ENCODE data around the gene DPCD.

DPCD gene

DNA sequence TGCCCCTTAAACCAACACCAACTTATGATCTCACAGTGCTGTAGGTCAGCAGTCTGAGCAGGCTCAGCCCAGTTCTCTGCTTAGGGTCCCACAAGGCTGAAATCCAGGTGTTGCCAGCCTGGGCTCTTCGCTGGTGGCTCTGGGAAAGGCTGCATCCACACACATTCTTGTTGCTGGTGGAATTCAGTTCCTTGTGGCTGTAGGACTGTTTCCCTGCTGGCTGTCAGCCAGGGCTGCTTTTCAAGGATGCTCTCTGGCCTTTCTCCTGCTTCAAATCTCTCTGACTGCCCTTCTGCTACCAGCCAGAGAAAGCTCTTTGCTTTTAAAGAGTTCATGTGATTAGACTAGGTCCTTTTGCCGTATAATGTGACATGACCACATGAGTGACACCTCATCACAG lies 15.3 kb upstream of the DPCD start:
- ATAC-seq (ENCODE audit: insufficient read depth, low read depth), result no peak
- no peak for DNase-seq
- Histone ChIP-seq H3K79me2 (ENCODE audit: insufficient read depth, low read length) (no peaks in the 10 kb centered on the region), H3K4me1 (ENCODE audit: insufficient read depth, low read length) (peaks cover 16% of the 10 kb centered on the region), H3K4me3 (ENCODE audit: low read depth in 1 of 2, low read length in 2 of 2) (no peak overlapping the region), H3K27me3 (ENCODE audit: insufficient read depth, low read length, poor library complexity) (no peaks in the 10 kb centered on the region), H3K36me3 (ENCODE audit: insufficient read depth, low read length) (no peaks in the 10 kb centered on the region), H3K4me2 (ENCODE audit: insufficient read depth, low read length) (no peak overlapping the region), H2AFZ (ENCODE audit: low read depth, low read length) (no peak overlapping the region), H3K9ac (ENCODE audit: low read depth, low read length) (no peak overlapping the region), H3K9me3 (ENCODE audit: insufficient read depth, low read length, severe bottlenecking) (no peaks in the 10 kb centered on the region), H3K27ac (ENCODE audit: low read length) (no peak overlapping the region), H4K20me1 (ENCODE audit: insufficient read depth, low read length) (0 out of 2 replicates have a peak, but pooled peaks cover 5% of the 10 kb centered on the region)
- TF ChIP-seq, protein P1, sequence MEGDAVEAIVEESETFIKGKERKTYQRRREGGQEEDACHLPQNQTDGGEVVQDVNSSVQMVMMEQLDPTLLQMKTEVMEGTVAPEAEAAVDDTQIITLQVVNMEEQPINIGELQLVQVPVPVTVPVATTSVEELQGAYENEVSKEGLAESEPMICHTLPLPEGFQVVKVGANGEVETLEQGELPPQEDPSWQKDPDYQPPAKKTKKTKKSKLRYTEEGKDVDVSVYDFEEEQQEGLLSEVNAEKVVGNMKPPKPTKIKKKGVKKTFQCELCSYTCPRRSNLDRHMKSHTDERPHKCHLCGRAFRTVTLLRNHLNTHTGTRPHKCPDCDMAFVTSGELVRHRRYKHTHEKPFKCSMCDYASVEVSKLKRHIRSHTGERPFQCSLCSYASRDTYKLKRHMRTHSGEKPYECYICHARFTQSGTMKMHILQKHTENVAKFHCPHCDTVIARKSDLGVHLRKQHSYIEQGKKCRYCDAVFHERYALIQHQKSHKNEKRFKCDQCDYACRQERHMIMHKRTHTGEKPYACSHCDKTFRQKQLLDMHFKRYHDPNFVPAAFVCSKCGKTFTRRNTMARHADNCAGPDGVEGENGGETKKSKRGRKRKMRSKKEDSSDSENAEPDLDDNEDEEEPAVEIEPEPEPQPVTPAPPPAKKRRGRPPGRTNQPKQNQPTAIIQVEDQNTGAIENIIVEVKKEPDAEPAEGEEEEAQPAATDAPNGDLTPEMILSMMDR (IDR thresholded peaks at IDR 0.05; ENCODE audit: borderline replicate concordance, extremely low read depth, low read length, poor library complexity, severe bottlenecking), result no peak
- no peak for TF ChIP-seq EZH2 (IDR thresholded peaks at IDR 0.05; ENCODE audit: borderline replicate concordance, low read depth, low read length, severe bottlenecking)

DNA sequence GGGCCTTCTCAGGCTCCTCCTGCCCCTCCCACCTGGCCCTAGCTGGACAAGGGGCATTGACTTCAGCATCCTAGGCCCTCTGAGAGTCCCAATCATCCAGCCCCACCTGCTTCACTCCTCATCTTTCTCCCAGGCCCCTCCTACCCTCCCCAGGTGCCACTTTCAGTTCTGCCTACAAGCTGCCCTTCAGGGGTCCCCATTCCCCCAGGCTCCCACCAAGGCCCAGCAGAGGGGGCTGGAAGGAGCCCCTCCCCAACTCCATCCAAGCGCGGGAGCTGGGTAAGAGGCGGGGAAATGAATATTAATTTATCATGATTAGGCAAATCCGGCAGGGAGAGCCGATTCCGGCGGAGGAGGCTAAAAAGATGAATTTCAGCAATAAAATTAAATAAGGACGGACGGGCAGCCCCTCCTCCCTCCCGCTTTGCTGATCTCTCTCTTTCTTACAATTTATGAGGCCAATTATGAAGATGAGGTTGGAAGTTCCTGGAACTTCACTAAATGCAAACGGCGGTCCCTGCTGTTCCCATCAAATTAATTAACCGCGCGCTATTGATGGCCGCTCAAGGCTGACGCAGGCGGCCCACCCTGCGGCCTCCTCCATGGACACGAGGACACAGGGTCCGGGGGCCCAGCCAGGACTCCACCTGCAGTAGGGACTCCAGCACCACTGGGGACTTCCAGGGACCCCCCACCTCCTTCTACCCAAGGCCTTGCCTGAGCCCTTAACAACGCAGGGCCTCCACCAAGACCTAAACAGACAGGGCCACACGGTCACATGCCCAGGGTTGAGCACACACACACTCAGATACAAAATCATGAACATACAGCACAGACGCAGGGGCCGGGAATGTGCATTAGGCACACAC lies 14.0 kb upstream of the DPCD start:
- Histone ChIP-seq H2AFZ (ENCODE audit: low read depth, low read length) (no peak overlapping the region), H3K4me1 (ENCODE audit: insufficient read depth, low read length) (peaks cover 16% of the 10 kb centered on the region), H3K4me3 (ENCODE audit: low read depth in 1 of 2, low read length in 2 of 2) (no peak overlapping the region), H3K27ac (ENCODE audit: low read length) (no peak overlapping the region), H3K79me2 (ENCODE audit: insufficient read depth, low read length) (no peaks in the 10 kb centered on the region), H3K27me3 (ENCODE audit: insufficient read depth, low read length, poor library complexity) (no peaks in the 10 kb centered on the region), H4K20me1 (ENCODE audit: insufficient read depth, low read length) (0 out of 2 replicates have a peak, but pooled peaks cover 5% of the 10 kb centered on the region), H3K4me2 (ENCODE audit: insufficient read depth, low read length) (no peak overlapping the region), H3K36me3 (ENCODE audit: insufficient read depth, low read length) (peaks cover 5% of the 10 kb centered on the region; the same call in 1 of the 2 replicates), H3K9me3 (ENCODE audit: insufficient read depth, low read length, severe bottlenecking) (no peaks in the 10 kb centered on the region), H3K9ac (ENCODE audit: low read depth, low read length) (no peak overlapping the region)
- TF ChIP-seq, protein P1 (IDR thresholded peaks at IDR 0.05; ENCODE audit: borderline replicate concordance, extremely low read depth, low read length, poor library complexity, severe bottlenecking), result no peak
- no peak for TF ChIP-seq EZH2 (IDR thresholded peaks at IDR 0.05; ENCODE audit: borderline replicate concordance, low read depth, low read length, severe bottlenecking)
- DNase-seq, result no peak
- no peak for ATAC-seq (ENCODE audit: insufficient read depth, low read depth)

DNA sequence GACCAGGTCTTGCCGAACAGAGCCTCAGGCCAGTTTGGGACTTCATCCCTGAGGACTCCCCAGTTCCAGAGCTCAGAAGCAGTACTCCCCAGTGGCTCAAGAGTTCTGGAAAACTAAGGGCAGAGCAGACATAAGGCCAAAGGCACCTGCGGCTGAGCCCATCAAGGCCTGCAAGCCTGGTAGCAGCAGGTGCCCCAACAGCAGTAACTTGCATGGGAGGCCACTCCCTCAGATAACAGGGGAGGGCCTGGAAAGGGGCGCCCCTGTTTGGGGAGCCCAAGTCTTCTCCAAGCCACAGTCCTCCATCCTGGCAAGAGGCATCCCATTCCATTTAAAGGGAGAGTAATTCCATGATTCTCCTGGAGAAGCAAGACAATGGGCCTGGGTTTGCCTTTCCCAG lies 13.0 kb upstream of the DPCD start:
- DNase-seq, result no peak
- no peak for ATAC-seq (ENCODE audit: insufficient read depth, low read depth)
- H2AFZ ChIP-seq (ENCODE audit: low read depth, low read length), result no peak overlapping the region
- H3K4me2 ChIP-seq (ENCODE audit: insufficient read depth, low read length), result no peak overlapping the region
- TF ChIP-seq EZH2 (IDR thresholded peaks at IDR 0.05; ENCODE audit: borderline replicate concordance, low read depth, low read length, severe bottlenecking), result no peak
- TF ChIP-seq, protein P1 (IDR thresholded peaks at IDR 0.05; ENCODE audit: borderline replicate concordance, extremely low read depth, low read length, poor library complexity, severe bottlenecking), result no peak
- peaks cover 14% of the 10 kb centered on the region for H3K36me3 ChIP-seq (ENCODE audit: insufficient read depth, low read length)
- H3K9ac ChIP-seq (ENCODE audit: low read depth, low read length), result no peak overlapping the region
- H4K20me1 ChIP-seq (ENCODE audit: insufficient read depth, low read length), result 0 out of 2 replicates have a peak, but pooled peaks cover 5% of the 10 kb centered on the region
- H3K9me3 ChIP-seq (ENCODE audit: insufficient read depth, low read length, severe bottlenecking), result no peaks in the 10 kb centered on the region
- H3K4me1 ChIP-seq (ENCODE audit: insufficient read depth, low read length), result peaks cover 9% of the 10 kb centered on the region
- H3K27me3 ChIP-seq (ENCODE audit: insufficient read depth, low read length, poor library complexity), result no peaks in the 10 kb centered on the region
- no peaks in the 10 kb centered on the region for H3K79me2 ChIP-seq (ENCODE audit: insufficient read depth, low read length)
- no peak overlapping the region for H3K27ac ChIP-seq (ENCODE audit: low read length)
- no peak overlapping the region for H3K4me3 ChIP-seq (ENCODE audit: low read depth in 1 of 2, low read length in 2 of 2)
